Endothelial cell of umbilical vein (primary cell): Measurements from ENCODE around the gene RSF1. TPM values are rescaled to one million over a fixed set of nuclear protein-coding genes. Genes with fewer than 3 reads are reported as not detected.

ENCODE experiments used
- BruUV-seq: library from RNA; stranded (reverse); fragments of 400-500 nt; replicated peaks from 2 replicates; lab custom pipeline; 2021; lab: Mats Ljungman, UMichigan
- CTCF ChIA-PET: fragments of 300-600, 350-600 bp; sonication (Branson Sonifier 250); formaldehyde crosslinking; loops from one replicate; lab custom pipeline; 2021; ENCODE audit warnings: antibody characterized with exemption, inconsistent platforms; lab: Charles Lee
- POLR2A ChIA-PET: fragments of 300-600, 350-600 bp; sonication (Branson Sonifier 250); formaldehyde crosslinking; loops from one replicate; lab custom pipeline; 2021; ENCODE audit warnings: antibody characterized with exemption, inconsistent platforms; lab: Charles Lee
- DNase-seq: peaks from one replicate; pipeline ENCODE4 v3.0.0-alpha.2; 2011; ENCODE audit warnings: low read depth, low spot score
- FAIRE-seq: peaks from 2 replicates; lab custom pipeline; 2011; peaks lifted over from hg19 to GRCh38; lab: Jason Lieb, UNC
- H2AFZ ChIP-seq: 2 replicates; pipeline ENCODE4 v1.6.0; 2012; ENCODE audit warnings: low read depth, low read length, control low read depth, inconsistent platforms
- H3K27ac ChIP-seq: 2 replicates; pipeline ENCODE4 v1.5.1; 2011; ENCODE audit warnings: low read depth, mild to moderate bottlenecking, control low read depth, low read length, moderate library complexity; ENCODE audit not compliant: insufficient read depth
- H3K27me3 ChIP-seq, 2 experiments: 2 replicates each; pipeline versions ENCODE4 v1.6.0 to v1.6.1; 2011; ENCODE audit warnings: low read length in 2 of 2, mixed read lengths in 1 of 2; ENCODE audit not compliant: control insufficient read depth in 2 of 2, insufficient read depth in 2 of 2
- H3K36me3 ChIP-seq, 2 experiments: 2 replicates in 1 of 2; 3 replicates in 1 of 2; pipeline ENCODE4 v1.5.1; 2011; ENCODE audit warnings: low read length in 2 of 2, mild to moderate bottlenecking in 1 of 2, moderate library complexity in 1 of 2; ENCODE audit not compliant: control insufficient read depth in 2 of 2, insufficient read depth in 2 of 2; ENCODE audit errors: extremely low read depth in 1 of 2
- H3K4me1 ChIP-seq: 3 replicates; pipeline ENCODE4 v1.5.1; 2011; ENCODE audit warnings: mild to moderate bottlenecking, low read length; ENCODE audit not compliant: control insufficient read depth, insufficient read depth; ENCODE audit errors: extremely low read depth
- H3K4me2 ChIP-seq: 2 replicates; pipeline ENCODE4 v1.6.1; 2011; ENCODE audit warnings: low read length, control low read depth, mixed read lengths; ENCODE audit not compliant: insufficient read depth
- H3K4me3 ChIP-seq, 3 experiments: fragments of 200-600 bp in 1 of 3; sonication (generic), shearing (Covaris generic) in 1 of 3; replicated peaks in 1 of 3; 2 replicates each; pipeline ENCODE4 v1.5.1; 2011 to 2016; ENCODE audit warnings: control low read depth in 3 of 3, low read length in 3 of 3, mild to moderate bottlenecking in 2 of 3, inconsistent platforms in 1 of 3, low read depth in 1 of 3, moderate library complexity in 1 of 3; ENCODE audit not compliant: insufficient read depth in 1 of 3
- H3K79me2 ChIP-seq: 2 replicates; pipeline ENCODE4 v1.6.0; 2012; ENCODE audit warnings: low read length, inconsistent platforms; ENCODE audit not compliant: control insufficient read depth, insufficient read depth
- H3K9ac ChIP-seq: replicated peaks from 2 replicates; pipeline ENCODE3; 2011; ENCODE audit warnings: low read length, control low read depth; ENCODE audit not compliant: insufficient read depth; ENCODE audit errors: extremely low read depth
- H3K9me1 ChIP-seq: replicated peaks from 3 replicates; pipeline ENCODE4 v1.6.0; 2011; ENCODE audit warnings: mild to moderate bottlenecking, low read length; ENCODE audit not compliant: control insufficient read depth, insufficient read depth; ENCODE audit errors: extremely low read depth
- H3K9me3 ChIP-seq: replicated peaks from 2 replicates; pipeline ENCODE4 v1.5.1; 2012; ENCODE audit warnings: low read length, inconsistent platforms; ENCODE audit not compliant: control insufficient read depth, insufficient read depth
- H4K20me1 ChIP-seq: replicated peaks from 2 replicates; pipeline ENCODE3; 2011; ENCODE audit warnings: mild to moderate bottlenecking, low read length; ENCODE audit not compliant: control insufficient read depth, insufficient read depth; ENCODE audit errors: extremely low read depth
- CTCF ChIP-seq, 2 donors: IDR thresholded peaks; 1 replicate in 1 of 2; 2 replicates in 1 of 2; pipeline ENCODE4 v1.5.1; 2011; ENCODE audit warnings: low read length in 2 of 2, mild to moderate bottlenecking in 2 of 2, moderate library complexity in 2 of 2, control low read depth in 1 of 2, inconsistent platforms in 1 of 2, low read depth in 1 of 2; ENCODE audit not compliant: insufficient read depth in 1 of 2; ENCODE audit errors: extremely low read depth in 1 of 2
- EZH2 ChIP-seq: IDR thresholded peaks from 2 replicates; pipeline ENCODE4 v1.6.1; 2012; ENCODE audit warnings: borderline replicate concordance, low read depth, mild to moderate bottlenecking, moderate library complexity, low read length, inconsistent platforms; ENCODE audit not compliant: severe bottlenecking
- FOS ChIP-seq: IDR thresholded peaks from 2 replicates; pipeline ENCODE4 v1.6.1; 2011; ENCODE audit warnings: mild to moderate bottlenecking, low read length, moderate library complexity, borderline replicate concordance; ENCODE audit not compliant: insufficient read depth
- JUN ChIP-seq: IDR thresholded peaks from 2 replicates; pipeline ENCODE4 v1.6.1; 2011; ENCODE audit warnings: borderline replicate concordance, low read depth; ENCODE audit not compliant: insufficient read length, insufficient read depth
- MAX ChIP-seq: IDR thresholded peaks from 2 replicates; pipeline ENCODE4 v1.6.1; 2011; ENCODE audit not compliant: insufficient read depth, insufficient read length
- MYC ChIP-seq: IDR thresholded peaks from one replicate; pipeline ENCODE4 v1.6.1; 2011; ENCODE audit warnings: mild to moderate bottlenecking, low read depth, low read length
- dilution Hi-C: fragments of 300-500 bp; cut with MboI; formaldehyde crosslinking; loops from one replicate; pipeline ENCODE4 v1.15.0; 2019; ENCODE audit warnings: low sequenced_read_pairs; ENCODE audit not compliant: extremely low pct_ligation_motif_present
- intact Hi-C: fragments of 100-400 bp; cut with micrococcal nuclease; formaldehyde crosslinking; loops from one replicate; pipeline ENCODE4 v1.10.0; 2022
- polyA plus RNA-seq, 4 experiments: library from polyadenylated mRNA; depleted of rRNA in 3 of 4; stranded (reverse) in 3 of 4; unstranded in 1 of 4; fragments of >200 nt; gene quantifications; 2 replicates each; pipeline versions ENCODE4 v1.2.1 to v1.2.3, GENCODE V29; 2011 to 2012; ENCODE audit warnings: missing spikeins in 1 of 4
- total RNA-seq: library from RNA; stranded (reverse); gene quantifications from 2 replicates; pipeline ENCODE4 v1.2.3, GENCODE V29; 2021

RSF1 gene
- total and polyA plus RNA-seq, 2 donors (not counting 3 experiments of a cell fraction or from before 2014, with no cell fraction given) = 10.0 to 55.1 TPM

- CTCF ChIA-PET = interaction anchor here (0.7 to 1.7 kb wide), 3 partner anchors 66 to 284 kb away, joined by 3 to 5 read pairs (median 3); no protein-coding TSS in a partner anchor
- no peak overlapping the region for H2AFZ ChIP-seq
- intact Hi-C loops = no loop called here
- POLR2A ChIA-PET = no interaction called here
- H3K27me3 ChIP-seq = no peaks in the 10 kb centered on the region
- H3K36me3 ChIP-seq = peaks cover 3 to 4% of the 10 kb centered on the region in 2 experiments
- H3K4me1 ChIP-seq = no peaks in the 10 kb centered on the region
- H3K9me1 ChIP-seq = peaks cover 1% of the 10 kb centered on the region
- H3K27ac ChIP-seq = no peak overlapping the region
- no peak overlapping the region for H3K4me3 ChIP-seq
- BruUV-seq = no TSS peak
- no peaks in the 10 kb centered on the region for H3K9me3 ChIP-seq
- peaks cover 13% of the 10 kb centered on the region for H3K79me2 ChIP-seq
- FAIRE-seq (no peak), DNase-seq (no peak)
- TF ChIP-seq CTCF (IDR thresholded peaks at IDR 0.05; ENCODE audit: extremely low read depth in 1 of 2, insufficient read depth in 1 of 2, low read depth in 1 of 2, low read length in 2 of 2) (no peak), JUN (no peak), EZH2 (no peak), FOS (no peak), MYC (no peak), MAX (no peak)
- H4K20me1 ChIP-seq = no peaks in the 10 kb centered on the region
- dilution Hi-C loops = no loop called here
- H3K9ac ChIP-seq = no peak overlapping the region
- H3K4me2 ChIP-seq = no peak overlapping the region
Observed at GRCh38 chr11:77761491-77761890, 59.0 kb downstream of the RSF1 start.
